Smooth muscle cell (in vitro differentiated cells): Measurements from ENCODE around the gene TRIP4. TPM values are rescaled to one million over a fixed set of nuclear protein-coding genes. Genes with fewer than 3 reads are reported as not detected.
"Not testable (repeated sequence)": the region's sequence is repeated elsewhere in the genome, so short reads cannot be mapped to it uniquely, and the experiment has no call there.

ENCODE experiments used
- DNase-seq: peaks from one replicate; lab custom pipeline; 2025; ENCODE audit not compliant: unreplicated experiment; lab: John Stamatoyannopoulos, UW
- H2AFZ ChIP-seq: fragments of 200-600 bp; sonication (generic); 2 replicates; pipeline ENCODE4 v1.6.0; 2016; ENCODE audit warnings: antibody characterized with exemption, low read depth, mild to moderate bottlenecking
- H3F3A ChIP-seq: fragments of 200-600 bp; sonication (generic); 2 replicates; pipeline ENCODE4 v1.6.0; 2017; ENCODE audit warnings: antibody characterized with exemption, low read depth
- H3K27ac ChIP-seq: fragments of 200-600 bp; sonication (generic); 2 replicates; pipeline ENCODE4 v1.5.1; 2016; ENCODE audit warnings: low read depth, mild to moderate bottlenecking
- H3K27me3 ChIP-seq: fragments of 200-600 bp; sonication (generic); 2 replicates; pipeline ENCODE4 v1.6.1; 2016; ENCODE audit warnings: low read depth, mild to moderate bottlenecking
- H3K36me3 ChIP-seq: fragments of 200-600 bp; sonication (generic); 2 replicates; pipeline ENCODE4 v1.5.1; 2016; ENCODE audit warnings: low read depth
- H3K4me1 ChIP-seq: fragments of 200-600 bp; sonication (generic); 2 replicates; pipeline ENCODE4 v1.5.1; 2016; ENCODE audit warnings: low read depth
- H3K4me2 ChIP-seq: fragments of 200-600 bp; sonication (generic); 2 replicates; pipeline ENCODE4 v1.6.0; 2016; ENCODE audit warnings: mild to moderate bottlenecking
- H3K4me3 ChIP-seq: fragments of 200-600 bp; sonication (generic); 2 replicates; pipeline ENCODE4 v1.5.1; 2016; ENCODE audit warnings: mild to moderate bottlenecking
- H3K79me2 ChIP-seq: fragments of 200-600 bp; sonication (generic); 2 replicates; pipeline ENCODE4 v1.6.0; 2016; ENCODE audit warnings: low read depth, mild to moderate bottlenecking
- H3K9ac ChIP-seq: fragments of 200-600 bp; sonication (generic); 2 replicates; pipeline ENCODE4 v1.6.0; 2016; ENCODE audit warnings: low read depth
- H3K9me3 ChIP-seq: fragments of 200-600 bp; sonication (generic); replicated peaks from 2 replicates; pipeline ENCODE4 v1.5.1; 2016; ENCODE audit warnings: low read depth
- H4K20me1 ChIP-seq: fragments of 200-600 bp; sonication (generic); 2 replicates; pipeline ENCODE4 v1.6.0; 2016; ENCODE audit warnings: low read depth
- CTCF ChIP-seq: fragments of 200-600 bp; sonication (generic); IDR thresholded peaks from 2 replicates; pipeline ENCODE4 v1.5.1; 2017; ENCODE audit warnings: borderline replicate concordance, mild to moderate bottlenecking, antibody characterized with exemption; ENCODE audit not compliant: insufficient read depth, poor library complexity, severe bottlenecking
- WGBS: methylation state at CpG from one replicate; pipeline ENCODE4 v1.1.7; 2016; ENCODE audit warnings: low lambda C conversion rate; 5-methylcytosine and 5-hydroxymethylcytosine counted together
- polyA plus RNA-seq: library from polyadenylated mRNA; unstranded; fragments of >200 nt; fragmentation: Nextera tagmentation; extraction: Ambion mirVana; gene quantifications from 2 replicates; pipeline ENCODE4 v1.2.1, GENCODE V29; 2016
- total RNA-seq: library from RNA; depleted of rRNA; stranded (reverse); fragments of >200 nt; gene quantifications from 2 replicates; pipeline ENCODE4 v1.2.3, GENCODE V29; 2014

The TRIP4 gene
- total and polyA plus RNA-seq, 2 experiments from 2014 or later, result 15.0 to 22.4 TPM

- no peak overlapping the region for H2AFZ ChIP-seq
- no peak for TF ChIP-seq CTCF
- DNase-seq, result no peak
- no peaks in the 10 kb centered on the region for H3K9me3 ChIP-seq
- H3K9ac ChIP-seq, result no peak overlapping the region
- WGBS, result 99% methylated on average over 2 of the region's 2 CpGs
- H3K79me2 ChIP-seq, result peaks cover 77% of the 10 kb centered on the region
- no peak overlapping the region for H3K4me3 ChIP-seq
- H3K27me3 ChIP-seq, result no peaks in the 10 kb centered on the region
- H3F3A ChIP-seq, result no peaks in the 10 kb centered on the region
- H3K36me3 ChIP-seq, result no peaks in the 10 kb centered on the region
- H3K27ac ChIP-seq, result peak overlapping the region; percentile 7
- H4K20me1 ChIP-seq, result peaks cover 93% of the 10 kb centered on the region
- peak overlapping the region; percentile 13 for H3K4me2 ChIP-seq
- H3K4me1 ChIP-seq, result peaks cover 15% of the 10 kb centered on the region
These were observed 43.8 kb upstream of the TRIP4 start for GRCh38 chr15:64343841-64344240.

GRCh38 chr15:64344651-64345294, 42.9 kb upstream of the TRIP4 start:
- Histone ChIP-seq H3K4me1 (peaks cover 15% of the 10 kb centered on the region), H3K9ac (no peak overlapping the region), H3K27ac (peak overlapping the region; percentile 38), H3K4me3 (no peak overlapping the region), H3K27me3 (no peaks in the 10 kb centered on the region), H3K36me3 (no peaks in the 10 kb centered on the region), H3K9me3 (no peaks in the 10 kb centered on the region), H3F3A (no peaks in the 10 kb centered on the region), H2AFZ (no peak overlapping the region), H4K20me1 (peaks cover 93% of the 10 kb centered on the region), H3K4me2 (peak overlapping the region; percentile 13), H3K79me2 (peaks cover 83% of the 10 kb centered on the region)
- no peak for DNase-seq
- no peak for TF ChIP-seq CTCF

- Histone ChIP-seq H4K20me1 (peaks cover 95% of the 10 kb centered on the region), H3K4me1 (peaks cover 15% of the 10 kb centered on the region)
These were observed 41.4 kb upstream of the TRIP4 start for GRCh38 chr15:64346242-64346641.

GRCh38 chr15:64348455-64348854, 39.2 kb upstream of the TRIP4 start:
- TF ChIP-seq CTCF, result no peak
- peaks cover 13% of the 10 kb centered on the region for H3K4me1 ChIP-seq
- no peak overlapping the region for H3K9ac ChIP-seq
- H3K4me3 ChIP-seq, result no peak overlapping the region
- H3F3A ChIP-seq, result no peaks in the 10 kb centered on the region
- no peak overlapping the region for H2AFZ ChIP-seq
- H3K9me3 ChIP-seq, result no peaks in the 10 kb centered on the region
- 24% methylated on average over 1 of the region's 1 CpG for WGBS
- DNase-seq, result no peak
- peaks cover 91% of the 10 kb centered on the region for H4K20me1 ChIP-seq
- peaks cover 99% of the 10 kb centered on the region for H3K79me2 ChIP-seq
- H3K4me2 ChIP-seq, result peak overlapping the region; percentile 76
- no peaks in the 10 kb centered on the region for H3K27me3 ChIP-seq
- no peak overlapping the region for H3K27ac ChIP-seq
- no peaks in the 10 kb centered on the region for H3K36me3 ChIP-seq

More at GRCh38 chr15:64346242-64346641, 41.4 kb upstream of the TRIP4 start:
- peaks cover 90% of the 10 kb centered on the region for H3K79me2 ChIP-seq
- not testable (repeated sequence) for H3K27ac ChIP-seq, H3F3A ChIP-seq, DNase-seq, H3K9ac ChIP-seq, H3K27me3 ChIP-seq, H3K9me3 ChIP-seq, H3K4me2 ChIP-seq, H2AFZ ChIP-seq, H3K36me3 ChIP-seq, H3K4me3 ChIP-seq
- WGBS, result 97% methylated on average over 6 of the region's 6 CpGs
